Measurements from ENCODE around the gene HFE. TPM values are rescaled to one million over a fixed set of nuclear protein-coding genes. Genes with fewer than 3 reads are reported as not detected.
"Not testable (repeated sequence)": the region's sequence is repeated elsewhere in the genome, so short reads cannot be mapped to it uniquely, and the experiment has no call there.

The HFE gene
- total RNA-seq, 2 donors from 2014 or later, result 3.1 to 6.4 TPM

GRCh38 chr6:26057899-26058298 lies 29.3 kb upstream of the HFE start:
- Histone ChIP-seq H3K4me1 (peaks cover 0 to 11% of the 10 kb centered on the region in 2 donors), H3K36me3 (no peaks in the 10 kb centered on the region), H3K9me3 (no peaks in the 10 kb centered on the region), H3K4me3 (no peak overlapping the region), H3K27ac (no peak overlapping the region), H3K27me3 (no peaks in the 10 kb centered on the region)
- DNase-seq (ENCODE audit: low spot score), result no peak
- no peak for TF ChIP-seq CTCF (IDR thresholded peaks at IDR 0.05)

DNA sequence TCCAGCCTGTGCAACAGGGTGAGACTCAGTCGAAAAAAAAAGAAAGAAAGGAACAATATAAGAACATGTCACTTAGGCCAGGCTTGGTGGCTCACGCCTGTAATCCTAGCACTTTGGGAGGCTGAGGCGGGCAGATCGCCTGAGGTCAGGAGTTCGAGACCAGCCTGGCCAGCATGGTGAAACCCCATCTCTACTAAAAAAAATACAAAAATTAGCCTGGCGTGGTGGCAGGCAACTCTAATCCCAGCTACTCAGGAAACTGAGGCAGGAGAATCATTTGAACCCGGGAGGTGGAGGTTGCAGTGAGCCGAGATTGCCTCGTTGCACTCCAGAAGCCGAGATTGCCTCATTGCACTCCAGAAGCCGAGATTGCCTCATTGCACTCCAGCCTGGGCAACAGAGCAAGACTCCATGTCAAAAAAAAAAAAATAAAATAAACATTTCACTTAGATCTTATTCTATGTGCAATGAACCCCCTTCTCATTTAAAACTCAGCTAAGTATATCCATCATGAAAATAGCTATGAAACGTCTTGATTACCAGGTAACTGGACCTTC lies 28.7 kb upstream of the HFE start:
- peaks cover 0 to 10% of the 10 kb centered on the region in 2 donors for H3K4me1 ChIP-seq
- not testable (repeated sequence) for H3K36me3 ChIP-seq; H3K9me3 ChIP-seq; H3K27ac ChIP-seq; H3K4me3 ChIP-seq; H3K27me3 ChIP-seq; DNase-seq (ENCODE audit: low spot score)

GRCh38 chr6:26059941-26060340 lies 27.3 kb upstream of the HFE start:
- DNase-seq (ENCODE audit: low spot score), result no peak
- Histone ChIP-seq H3K9me3 (no peaks in the 10 kb centered on the region), H3K27me3 (no peaks in the 10 kb centered on the region), H3K4me3 (no peak overlapping the region), H3K4me1 (no peaks in the 10 kb centered on the region), H3K36me3 (no peaks in the 10 kb centered on the region), H3K27ac (no peak overlapping the region)
- no peak for TF ChIP-seq CTCF (IDR thresholded peaks at IDR 0.05)

- no peaks in the 10 kb centered on the region for H3K36me3 ChIP-seq
- peak; percentile 70 to 83 for TF ChIP-seq CTCF (IDR thresholded peaks at IDR 0.05)
These were observed 22.5 kb upstream of the HFE start for GRCh38 chr6:26064619-26065257.

GRCh38 chr6:26065952-26066380 lies 21.3 kb upstream of the HFE start:
- Histone ChIP-seq H3K9me3 (no peaks in the 10 kb centered on the region), H3K36me3 (no peaks in the 10 kb centered on the region), H3K27me3 (no peaks in the 10 kb centered on the region), H3K27ac (no peak overlapping the region), H3K4me3 (no peak overlapping the region), H3K4me1 (no peaks in the 10 kb centered on the region)
- peak; percentile 71 to 92 for TF ChIP-seq CTCF (IDR thresholded peaks at IDR 0.05)
- DNase-seq (ENCODE audit: low spot score), result peak; percentile 81

More at GRCh38 chr6:26064619-26065257, 22.5 kb upstream of the HFE start:
- H3K27ac ChIP-seq, result no peak overlapping the region
- no peaks in the 10 kb centered on the region for H3K4me1 ChIP-seq
- no peaks in the 10 kb centered on the region for H3K27me3 ChIP-seq
- no peak for DNase-seq (ENCODE audit: low spot score)
- no peaks in the 10 kb centered on the region for H3K9me3 ChIP-seq
- no peak overlapping the region for H3K4me3 ChIP-seq

DNA sequence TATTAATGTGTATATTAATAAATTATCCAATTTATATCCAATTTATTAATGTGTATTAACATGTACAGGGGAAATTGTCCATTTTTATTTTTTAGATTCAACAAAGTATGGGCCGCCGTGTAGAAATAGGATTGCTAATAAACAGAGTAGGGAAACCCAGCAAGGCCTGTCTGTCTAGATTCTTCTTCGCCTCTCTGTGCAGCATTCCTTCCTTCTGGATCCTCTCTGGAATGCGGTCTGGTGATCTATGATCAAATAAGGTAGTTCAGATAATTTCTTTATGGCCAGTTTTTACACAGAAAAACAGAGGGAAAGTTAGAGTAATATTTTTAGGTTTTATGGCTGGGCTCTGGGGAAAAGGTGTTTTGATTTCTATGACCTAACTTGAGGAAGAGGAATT lies 19.9 kb upstream of the HFE start:
- no peak for TF ChIP-seq CTCF (IDR thresholded peaks at IDR 0.05)
- H3K36me3 ChIP-seq, result no peaks in the 10 kb centered on the region
- no peaks in the 10 kb centered on the region for H3K27me3 ChIP-seq
- DNase-seq (ENCODE audit: low spot score), result no peak
- H3K4me1 ChIP-seq, result no peaks in the 10 kb centered on the region
- H3K27ac ChIP-seq, result no peak overlapping the region
- no peaks in the 10 kb centered on the region for H3K9me3 ChIP-seq
- H3K4me3 ChIP-seq, result no peak overlapping the region

Data from right atrium auricular region (tissue), 2 donors.